Heart left ventricle (tissue), 16 donors: ENCODE measurements around the gene ZNF662. TPM values are rescaled to one million over a fixed set of nuclear protein-coding genes. Genes with fewer than 3 reads are reported as not detected.

ENCODE experiments used
- ATAC-seq, 4 donors: fragments of 200-7000 bp; cut with Tn5 transposase; one replicate each; pipeline ENCODE4 v1.9.1; 2020 to 2022; ENCODE audit warnings: moderate library complexity in 4 of 4, mild to moderate bottlenecking in 3 of 4, moderate number of reproducible peaks in 1 of 4
- DNase-seq, 5 donors: peaks; one replicate each; pipeline ENCODE4 v3.0.0-alpha.2; 2020
- H3K27ac ChIP-seq, 12 donors: fragments of 200-600 bp; sonication (generic) in 4 of 12; one replicate each; pipeline versions ENCODE4 v1.5.0 to v1.8.0; 2016 to 2022; ENCODE audit warnings: mild to moderate bottlenecking in 2 of 12
- H3K27me3 ChIP-seq, 9 donors: fragments of 200-600 bp; sonication (generic) in 2 of 9; one replicate each; pipeline versions ENCODE4 v1.5.1 to v1.8.0; 2016 to 2022; ENCODE audit warnings: mild to moderate bottlenecking in 3 of 9
- H3K36me3 ChIP-seq, 9 donors: fragments of 200-600 bp; sonication (generic) in 2 of 9; one replicate each; pipeline versions ENCODE4 v1.5.0 to v1.8.0; 2018 to 2022; ENCODE audit warnings: mild to moderate bottlenecking in 2 of 9
- H3K4me1 ChIP-seq, 12 donors: fragments of 200-600 bp; sonication (generic) in 4 of 12; one replicate each; pipeline versions ENCODE4 v1.5.0 to v1.8.0; 2016 to 2022; ENCODE audit warnings: mild to moderate bottlenecking in 3 of 12
- H3K4me3 ChIP-seq, 12 donors: fragments of 200-600 bp; sonication (generic) in 4 of 12; one replicate each; pipeline versions ENCODE4 v1.5.0 to v1.8.0; 2017 to 2022; ENCODE audit warnings: mild to moderate bottlenecking in 9 of 12, moderate library complexity in 4 of 12
- H3K9me3 ChIP-seq, 12 donors: fragments of 200-600 bp; sonication (generic) in 4 of 12; one replicate each; pipeline versions ENCODE4 v1.5.0 to v1.8.0; 2016 to 2022; ENCODE audit warnings: mild to moderate bottlenecking in 1 of 12
- CTCF ChIP-seq, 12 donors: fragments of 200-600 bp; sonication (generic) in 4 of 12; IDR thresholded peaks; one replicate each; pipeline versions ENCODE4 v1.5.0 to v1.8.0; 2018 to 2022; ENCODE audit warnings: antibody characterized with exemption in 12 of 12, mild to moderate bottlenecking in 5 of 12
- POLR2A ChIP-seq, 2 donors: fragments of 450-650 bp; IDR thresholded peaks; one replicate each; pipeline ENCODE4 v1.6.1; 2017; ENCODE audit warnings: antibody characterized with exemption in 2 of 2, mild to moderate bottlenecking in 2 of 2, moderate library complexity in 2 of 2
- WGBS, 4 donors: extraction: QIAGEN DNeasy Blood & Tissue Kit in 2 of 4; methylation state at CpG; one replicate each; pipeline versions ENCODE4 v1.1.5 to v1.1.7; 2013 to 2018; 5-methylcytosine and 5-hydroxymethylcytosine counted together
- intact Hi-C, 10 donors: fragments of 100-400 bp; cut with DNase I; formaldehyde crosslinking; loops; one replicate each; pipeline versions ENCODE4 v1.11.1 to v1.14.2; 2022
- polyA plus RNA-seq, 2 donors: library from polyadenylated mRNA; stranded (reverse); fragments of 200-250 nt; gene quantifications; one replicate each; pipeline ENCODE4 v1.2.3, GENCODE V29; 2013
- total RNA-seq, 9 donors: library from RNA; depleted of rRNA in 2 of 9; stranded (reverse); fragments of >200 nt in 2 of 9; fragmentation: NEBNext Ultra II Directional in 3 of 9; extraction: Animal tissue kit (Norgen Biotek cat#: 25700) in 3 of 9; gene quantifications; one replicate each; pipeline versions ENCODE4 v1.1.0 to v1.2.4, GENCODE V29; 2016 to 2023
- donor health status: ischemic (EF 13 %, LVEDD 7.1; RV severe dilation, severe dysfunction).
- donor health status: healthy with polysubstance abuse.
- donor health status: DM: no; HTN: yes; CAD: no.
- donor health status: DM: no; HTN: no; CAD: no.
- donor health status: ischemic (EF 25% LVEDD 6.9; RV normal size, moderate dysfunction).
- donor health status: ischemic (EF 25% LVEDD 5.7; RV mildly dilated, moderate dysfunction).
- donor health status: healthy.
- donor health status: DM: yes; HTN: yes; CAD: no.
- donor health status: ischemic (EF 35%, LVEDD 5.7; RV mildly dilated, moderate dysfunction).
- donor health status: nonischemic (EF 11% LVEDD 7.7; RV severe dilation, severe dysfunction).
- donor health status: DM: yes; HTN: yes; CAD: no.
- donor health status: PGD.
- donor health status: ischemic (EF 29% LVEDD 5.4; RV normal size, mild dysfunction).
- donor health status: nonischemic (EF 23%, LVEDD 6.1; RV moderate dilation, normal function).

Gene ZNF662
- total and polyA plus RNA-seq, 11 donors: 0.76 to 11.1 (median 3.7) TPM

- Histone ChIP-seq H3K4me1 (peaks cover 0 to 22% (median 10%) of the 10 kb centered on the region in 12 donors), H3K27ac (peak overlapping the region in 2 of 12 donors; percentile 74 to 79), H3K27me3 (peaks cover 0 to 15% (median 0%) of the 10 kb centered on the region in 9 donors), H3K36me3 (peaks cover 0 to 37% (median 26%) of the 10 kb centered on the region in 9 donors), H3K4me3 (peak overlapping the region; percentile 57 to 80 (median 68)), H3K9me3 (peaks cover 0 to 17% (median 5%) of the 10 kb centered on the region in 12 donors)
- ATAC-seq (peak in 3 of 4 donors; percentile 7 to 17 (median 9)), DNase-seq (no peak)
- no peak for TF ChIP-seq POLR2A (IDR thresholded peaks at IDR 0.05)
- no peak for TF ChIP-seq CTCF (IDR thresholded peaks at IDR 0.05)
- 68 to 75% (median 70%) methylated on average over 4 of the region's 4 CpGs for WGBS, 4 donors
- intact Hi-C loops: no loop called here
Measured at GRCh38 chr3:42906848-42907183, 874 bp downstream of the ZNF662 start.

GRCh38 chr3:42908675-42909074, 2.7 kb downstream of the ZNF662 start:
- no peak overlapping the region for H3K27ac ChIP-seq
- DNase-seq: no peak
- H3K4me3 ChIP-seq: no peak overlapping the region
- peaks cover 0 to 29% (median 15%) of the 10 kb centered on the region in 12 donors for H3K9me3 ChIP-seq
- TF ChIP-seq POLR2A (IDR thresholded peaks at IDR 0.05): no peak
- peaks cover 0 to 15% (median 0%) of the 10 kb centered on the region in 9 donors for H3K27me3 ChIP-seq
- ATAC-seq: no peak
- H3K4me1 ChIP-seq: peaks cover 0 to 22% (median 10%) of the 10 kb centered on the region in 12 donors
- H3K36me3 ChIP-seq: peaks cover 1 to 49% (median 37%) of the 10 kb centered on the region in 9 donors
- intact Hi-C loops: no loop called here
- 85 to 95% (median 92%) methylated on average over 7 of the region's 7 CpGs for WGBS, 4 donors

- no peak for DNase-seq
- peaks cover 11 to 77% (median 53%) of the 10 kb centered on the region in 9 donors for H3K36me3 ChIP-seq
- peaks cover 0 to 10% (median 6%) of the 10 kb centered on the region in 12 donors for H3K4me1 ChIP-seq
- 92 to 97% (median 95%) methylated on average over 2 of the region's 2 CpGs for WGBS, 4 donors
- peaks cover 0 to 3% (median 0%) of the 10 kb centered on the region in 9 donors for H3K27me3 ChIP-seq
- no peak for ATAC-seq
- peaks cover 6 to 58% (median 44%) of the 10 kb centered on the region in 12 donors for H3K9me3 ChIP-seq
- intact Hi-C loops: no loop called here
- no peak overlapping the region for H3K27ac ChIP-seq
- TF ChIP-seq CTCF (IDR thresholded peaks at IDR 0.05) (no peak), POLR2A (IDR thresholded peaks at IDR 0.05) (no peak)
- no peak overlapping the region for H3K4me3 ChIP-seq
Measured at GRCh38 chr3:42911551-42911950, 5.6 kb downstream of the ZNF662 start.

- intact Hi-C loops: no loop called here
- no peak for TF ChIP-seq CTCF (IDR thresholded peaks at IDR 0.05)
- no peak for TF ChIP-seq POLR2A (IDR thresholded peaks at IDR 0.05)
- no peak for DNase-seq
- WGBS, 4 donors: 93 to 99% (median 96%) methylated on average over 8 of the region's 8 CpGs
- Histone ChIP-seq H3K27ac (no peak overlapping the region), H3K4me3 (no peak overlapping the region), H3K36me3 (peaks cover 11 to 59% (median 42%) of the 10 kb centered on the region in 9 donors), H3K27me3 (no peaks in the 10 kb centered on the region), H3K9me3 (peaks cover 6 to 92% (median 65%) of the 10 kb centered on the region in 12 donors), H3K4me1 (no peaks in the 10 kb centered on the region)
- no peak for ATAC-seq
Measured at GRCh38 chr3:42914771-42915515, 9.0 kb downstream of the ZNF662 start.
